ENCODE measurements around the gene JAK1. TPM values are rescaled to one million over a fixed set of nuclear protein-coding genes. Genes with fewer than 3 reads are reported as not detected.

The JAK1 gene
- total RNA-seq, 1 experiment from 2014 or later, result 138 TPM

DNA sequence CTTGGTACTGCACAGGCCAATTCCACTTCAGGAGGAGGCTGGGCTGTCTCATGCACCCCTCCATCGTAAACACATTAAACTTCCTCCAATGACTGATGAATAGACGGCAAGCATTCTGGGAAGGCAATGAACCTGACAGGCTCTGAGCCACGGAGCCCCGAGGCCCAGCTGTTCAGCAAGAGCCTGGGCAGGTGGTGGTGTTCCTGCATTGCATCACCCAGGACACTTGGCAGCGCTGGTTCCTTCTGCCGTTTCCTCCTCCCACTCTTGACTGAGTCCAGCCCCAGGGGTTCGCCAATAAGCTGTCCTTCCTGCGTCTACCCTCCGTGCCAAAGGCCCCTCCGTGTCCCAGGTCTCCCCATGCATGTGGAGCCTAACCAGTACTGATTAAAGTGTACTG is 109.8 kb downstream of the JAK1 start:
- intact Hi-C loops (cut with micrococcal nuclease; ENCODE audit: unreplicated experiment) (no loop called here), in situ Hi-C loops (cut with HindIII; ENCODE audit: low pct_unique_long_range_greater_than_20kb, low sequenced_read_pairs) (no loop called here)
- H3K4me3 ChIP-seq (ENCODE audit: low read depth in 2 of 2, low read length in 2 of 2), result no peak overlapping the region
- POLR2A ChIA-PET, result no interaction called here
- no peak for DNase-seq (ENCODE audit: low read depth, low spot score)
- peaks cover 3% of the 10 kb centered on the region; the same call in 1 of the 2 replicates for H3K36me3 ChIP-seq (ENCODE audit: control insufficient read depth, insufficient read depth, low read length)
- no peak for ATAC-seq
- no TSS peak for BruUV-seq (replicated peaks)
- H3K27ac ChIP-seq (ENCODE audit: low read length), result no peak overlapping the region
- CTCF ChIA-PET, result no interaction called here
- no peak for TF ChIP-seq SIN3A (IDR thresholded peaks at IDR 0.05; ENCODE audit: borderline replicate concordance, insufficient read depth, low read depth, low read length)
- TF ChIP-seq POLR2AphosphoS5 (IDR thresholded peaks at IDR 0.05; ENCODE audit: low read depth, low read length), result no peak
- TF ChIP-seq, protein P1, sequence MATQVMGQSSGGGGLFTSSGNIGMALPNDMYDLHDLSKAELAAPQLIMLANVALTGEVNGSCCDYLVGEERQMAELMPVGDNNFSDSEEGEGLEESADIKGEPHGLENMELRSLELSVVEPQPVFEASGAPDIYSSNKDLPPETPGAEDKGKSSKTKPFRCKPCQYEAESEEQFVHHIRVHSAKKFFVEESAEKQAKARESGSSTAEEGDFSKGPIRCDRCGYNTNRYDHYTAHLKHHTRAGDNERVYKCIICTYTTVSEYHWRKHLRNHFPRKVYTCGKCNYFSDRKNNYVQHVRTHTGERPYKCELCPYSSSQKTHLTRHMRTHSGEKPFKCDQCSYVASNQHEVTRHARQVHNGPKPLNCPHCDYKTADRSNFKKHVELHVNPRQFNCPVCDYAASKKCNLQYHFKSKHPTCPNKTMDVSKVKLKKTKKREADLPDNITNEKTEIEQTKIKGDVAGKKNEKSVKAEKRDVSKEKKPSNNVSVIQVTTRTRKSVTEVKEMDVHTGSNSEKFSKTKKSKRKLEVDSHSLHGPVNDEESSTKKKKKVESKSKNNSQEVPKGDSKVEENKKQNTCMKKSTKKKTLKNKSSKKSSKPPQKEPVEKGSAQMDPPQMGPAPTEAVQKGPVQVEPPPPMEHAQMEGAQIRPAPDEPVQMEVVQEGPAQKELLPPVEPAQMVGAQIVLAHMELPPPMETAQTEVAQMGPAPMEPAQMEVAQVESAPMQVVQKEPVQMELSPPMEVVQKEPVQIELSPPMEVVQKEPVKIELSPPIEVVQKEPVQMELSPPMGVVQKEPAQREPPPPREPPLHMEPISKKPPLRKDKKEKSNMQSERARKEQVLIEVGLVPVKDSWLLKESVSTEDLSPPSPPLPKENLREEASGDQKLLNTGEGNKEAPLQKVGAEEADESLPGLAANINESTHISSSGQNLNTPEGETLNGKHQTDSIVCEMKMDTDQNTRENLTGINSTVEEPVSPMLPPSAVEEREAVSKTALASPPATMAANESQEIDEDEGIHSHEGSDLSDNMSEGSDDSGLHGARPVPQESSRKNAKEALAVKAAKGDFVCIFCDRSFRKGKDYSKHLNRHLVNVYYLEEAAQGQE (IDR thresholded peaks at IDR 0.05; ENCODE audit: insufficient read depth in 1 of 2, low read depth in 2 of 2, low read length in 1 of 2), result no peak
- TF ChIP-seq, protein P2, sequence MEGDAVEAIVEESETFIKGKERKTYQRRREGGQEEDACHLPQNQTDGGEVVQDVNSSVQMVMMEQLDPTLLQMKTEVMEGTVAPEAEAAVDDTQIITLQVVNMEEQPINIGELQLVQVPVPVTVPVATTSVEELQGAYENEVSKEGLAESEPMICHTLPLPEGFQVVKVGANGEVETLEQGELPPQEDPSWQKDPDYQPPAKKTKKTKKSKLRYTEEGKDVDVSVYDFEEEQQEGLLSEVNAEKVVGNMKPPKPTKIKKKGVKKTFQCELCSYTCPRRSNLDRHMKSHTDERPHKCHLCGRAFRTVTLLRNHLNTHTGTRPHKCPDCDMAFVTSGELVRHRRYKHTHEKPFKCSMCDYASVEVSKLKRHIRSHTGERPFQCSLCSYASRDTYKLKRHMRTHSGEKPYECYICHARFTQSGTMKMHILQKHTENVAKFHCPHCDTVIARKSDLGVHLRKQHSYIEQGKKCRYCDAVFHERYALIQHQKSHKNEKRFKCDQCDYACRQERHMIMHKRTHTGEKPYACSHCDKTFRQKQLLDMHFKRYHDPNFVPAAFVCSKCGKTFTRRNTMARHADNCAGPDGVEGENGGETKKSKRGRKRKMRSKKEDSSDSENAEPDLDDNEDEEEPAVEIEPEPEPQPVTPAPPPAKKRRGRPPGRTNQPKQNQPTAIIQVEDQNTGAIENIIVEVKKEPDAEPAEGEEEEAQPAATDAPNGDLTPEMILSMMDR (IDR thresholded peaks at IDR 0.05), result no peak
- no peak for TF ChIP-seq TCF7L2 (IDR thresholded peaks at IDR 0.05; ENCODE audit: low read depth, low read length)
- no peaks in the 10 kb centered on the region for H3K9me3 ChIP-seq (ENCODE audit: control insufficient read depth, insufficient read depth, low read depth, low read length)
- H3K4me1 ChIP-seq (ENCODE audit: control insufficient read depth, insufficient read depth, low read length), result no peaks in the 10 kb centered on the region; the same call in 1 of the 2 replicates
- no peaks in the 10 kb centered on the region for H3K27me3 ChIP-seq (ENCODE audit: control insufficient read depth, insufficient read depth, low read length)

DNA sequence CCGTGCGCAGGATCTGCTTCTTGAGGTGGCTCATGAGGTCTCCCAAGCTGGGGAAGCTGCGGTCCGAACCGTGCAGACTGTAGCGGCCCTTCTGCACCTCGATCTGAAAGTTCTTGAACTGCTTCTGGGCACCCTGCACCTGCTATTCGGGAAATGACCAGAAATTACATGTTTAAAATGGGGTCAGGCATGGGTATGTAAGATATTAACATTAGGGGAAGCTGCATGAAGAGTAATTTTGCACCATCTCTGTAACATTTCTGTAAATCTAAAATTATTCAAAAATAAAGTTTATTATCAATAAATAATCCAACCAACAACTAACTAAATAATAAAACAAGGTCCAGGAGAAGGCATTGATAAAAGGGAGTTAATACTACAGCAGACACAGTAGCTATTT is 110.8 kb downstream of the JAK1 start:
- H3K27me3 ChIP-seq (ENCODE audit: control insufficient read depth, insufficient read depth, low read length), result no peaks in the 10 kb centered on the region
- H3K27ac ChIP-seq (ENCODE audit: low read length), result no peak overlapping the region
- in situ Hi-C loops (cut with HindIII; ENCODE audit: low pct_unique_long_range_greater_than_20kb, low sequenced_read_pairs) (no loop called here), intact Hi-C loops (cut with micrococcal nuclease; ENCODE audit: unreplicated experiment) (no loop called here)
- TF ChIP-seq SIN3A (IDR thresholded peaks at IDR 0.05; ENCODE audit: borderline replicate concordance, insufficient read depth, low read depth, low read length) (no peak), TCF7L2 (IDR thresholded peaks at IDR 0.05; ENCODE audit: low read depth, low read length) (no peak), POLR2AphosphoS5 (IDR thresholded peaks at IDR 0.05; ENCODE audit: low read depth, low read length) (no peak)
- TF ChIP-seq, protein P2 (IDR thresholded peaks at IDR 0.05), result no peak
- TF ChIP-seq, protein P1 (IDR thresholded peaks at IDR 0.05; ENCODE audit: insufficient read depth in 1 of 2, low read depth in 2 of 2, low read length in 1 of 2), result no peak
- no peaks in the 10 kb centered on the region for H3K9me3 ChIP-seq (ENCODE audit: control insufficient read depth, insufficient read depth, low read depth, low read length)
- peaks cover 3% of the 10 kb centered on the region; the same call in 1 of the 2 replicates for H3K36me3 ChIP-seq (ENCODE audit: control insufficient read depth, insufficient read depth, low read length)
- ChIA-PET POLR2A (no interaction called here), CTCF (no interaction called here)
- no peak for DNase-seq (ENCODE audit: low read depth, low spot score)
- no peaks in the 10 kb centered on the region for H3K4me1 ChIP-seq (ENCODE audit: control insufficient read depth, insufficient read depth, low read length)
- BruUV-seq (replicated peaks), result no TSS peak
- H3K4me3 ChIP-seq (ENCODE audit: low read depth in 2 of 2, low read length in 2 of 2), result no peak overlapping the region
- no peak for ATAC-seq

Measured in Panc1 (cell line).